SK-N-SH (cell line): Measurements from ENCODE around the gene JADE2. TPM values are rescaled to one million over a fixed set of nuclear protein-coding genes. Genes with fewer than 3 reads are reported as not detected.

Source experiments
- CTCF ChIA-PET: fragments of 300-600, 350-600 bp; formaldehyde crosslinking; extraction: SDS; loops from one replicate; lab custom pipeline; 2021; lab: Yijun Ruan, JAX
- POLR2A ChIA-PET: fragments of 350-600 bp; sonication (Branson Sonifier 250); formaldehyde crosslinking; extraction: SDS; loops from one replicate; lab custom pipeline; 2020; ENCODE audit warnings: antibody characterized with exemption, inconsistent platforms; lab: Yijun Ruan, JAX
- DNase-seq: peaks from one replicate; pipeline ENCODE4 v3.0.0; 2012
- H2AFZ ChIP-seq: fragments of 200-600 bp; sonication (generic); 2 replicates; pipeline ENCODE4 v1.8.1; 2016; ENCODE audit warnings: antibody characterized with exemption, mild to moderate bottlenecking, low read depth
- H3F3A ChIP-seq: fragments of 200-600 bp; sonication (generic); replicated peaks from 2 replicates; pipeline ENCODE3; 2016; ENCODE audit warnings: antibody characterized with exemption, mild to moderate bottlenecking; ENCODE audit not compliant: insufficient read depth
- H3K27ac ChIP-seq, 2 experiments: fragments of 200-500 bp in 1 of 2; fragments of 200-600 bp in 1 of 2; sonication (Bioruptor generic) in 1 of 2; sonication (generic), shearing (Covaris generic) in 1 of 2; 2 replicates each; pipeline versions ENCODE4 v1.5.1 to v1.6.1; 2014 to 2016; ENCODE audit warnings: low read depth in 2 of 2, inconsistent platforms in 1 of 2, low read length in 1 of 2, mild to moderate bottlenecking in 1 of 2, mixed read lengths in 1 of 2
- H3K27me3 ChIP-seq: fragments of 200-600 bp; sonication (generic), shearing (Covaris generic); 2 replicates; pipeline ENCODE4 v1.6.1; 2016; ENCODE audit warnings: mixed run types; ENCODE audit not compliant: insufficient read depth
- H3K36me3 ChIP-seq, 2 experiments: fragments of 200-500 bp in 1 of 2; fragments of 200-600 bp in 1 of 2; sonication (Bioruptor generic) in 1 of 2; sonication (generic) in 1 of 2; replicated peaks in 1 of 2; 2 replicates each; pipeline versions ENCODE3 to v1.5.1; 2014 to 2016; ENCODE audit warnings: low read length in 1 of 2, mild to moderate bottlenecking in 1 of 2; ENCODE audit not compliant: insufficient read depth in 2 of 2, control insufficient read depth in 1 of 2
- H3K4me1 ChIP-seq, 2 experiments: fragments of 200-500 bp in 1 of 2; fragments of 200-600 bp in 1 of 2; sonication (Bioruptor generic) in 1 of 2; sonication (generic), shearing (Covaris generic) in 1 of 2; 2 replicates each; pipeline versions ENCODE4 v1.5.1 to v1.6.1; 2014 to 2016; ENCODE audit warnings: low read depth in 1 of 2, low read length in 1 of 2, mixed run types in 1 of 2; ENCODE audit not compliant: insufficient read depth in 2 of 2, control insufficient read depth in 1 of 2
- H3K4me2 ChIP-seq: fragments of 200-600 bp; sonication (generic), shearing (Covaris generic); 2 replicates; pipeline ENCODE4 v1.6.1; 2017; ENCODE audit warnings: mixed run types
- H3K4me3 ChIP-seq, 2 experiments: fragments of 200-500 bp in 1 of 2; fragments of 200-600 bp in 1 of 2; sonication (Bioruptor generic) in 1 of 2; sonication (generic), shearing (Covaris generic) in 1 of 2; 2 replicates each; pipeline versions ENCODE4 v1.5.1 to v1.8.1; 2014 to 2016; ENCODE audit warnings: low read depth in 2 of 2, inconsistent platforms in 1 of 2, low read length in 1 of 2, mild to moderate bottlenecking in 1 of 2, mixed read lengths in 1 of 2, moderate library complexity in 1 of 2
- H3K79me2 ChIP-seq: fragments of 200-600 bp; sonication (generic); 2 replicates; pipeline ENCODE4 v1.8.1; 2017; ENCODE audit warnings: mild to moderate bottlenecking; ENCODE audit not compliant: insufficient read depth
- H3K9ac ChIP-seq: fragments of 200-600 bp; sonication (generic); 2 replicates; pipeline ENCODE4 v1.6.1; 2017; ENCODE audit warnings: mixed run types
- H3K9me2 ChIP-seq: fragments of 200-600 bp; sonication (generic); 2 replicates; pipeline ENCODE4 v1.6.1; 2017; ENCODE audit warnings: mixed run types
- H3K9me3 ChIP-seq: fragments of 200-600 bp; sonication (generic); 2 replicates; pipeline ENCODE4 v1.6.1; 2017; ENCODE audit warnings: mixed run types, mild to moderate bottlenecking, moderate library complexity
- H4K20me1 ChIP-seq: fragments of 200-600 bp; sonication (generic); 2 replicates; pipeline ENCODE4 v1.6.1; 2017; ENCODE audit warnings: mild to moderate bottlenecking, mixed run types; ENCODE audit not compliant: insufficient read depth
- ELF1 ChIP-seq: IDR thresholded peaks from 2 replicates; pipeline ENCODE4 v1.4.0; 2012
- EZH2phosphoT487 ChIP-seq: fragments of 200-600 bp; sonication (generic); IDR thresholded peaks from 2 replicates; pipeline ENCODE4 v1.6.1; 2017; ENCODE audit warnings: low read depth, mixed run types, mild to moderate bottlenecking, antibody characterized with exemption, moderate library complexity, borderline replicate concordance
- FOXJ3 ChIP-seq: sonication (generic); formaldehyde crosslinking; IDR thresholded peaks from 2 replicates; pipeline ENCODE4 v1.5.1; 2020; ENCODE audit warnings: mild to moderate bottlenecking, missing genetic modification reagents
- FOXM1 ChIP-seq: IDR thresholded peaks from 2 replicates; pipeline ENCODE4 v1.4.0; 2012; ENCODE audit warnings: low read depth, mild to moderate bottlenecking
- GABPA ChIP-seq: IDR thresholded peaks from 2 replicates; pipeline ENCODE4 v1.4.0; 2012; ENCODE audit warnings: low read depth, mild to moderate bottlenecking
- GATA2 ChIP-seq: sonication (generic); formaldehyde crosslinking; IDR thresholded peaks from 2 replicates; pipeline ENCODE4 v1.5.0; 2020; ENCODE audit warnings: mild to moderate bottlenecking, missing genetic modification reagents
- JUND ChIP-seq: IDR thresholded peaks from 2 replicates; pipeline ENCODE4 v1.4.0; 2012
- MEF2A ChIP-seq: IDR thresholded peaks from 2 replicates; pipeline ENCODE4 v1.4.0; 2012; ENCODE audit warnings: low read depth, borderline replicate concordance
- MXI1 ChIP-seq: IDR thresholded peaks from 2 replicates; pipeline ENCODE4 v1.6.1; 2012; ENCODE audit warnings: mild to moderate bottlenecking, low read depth, low read length, improper control_type of control experiment
- NFIC ChIP-seq: IDR thresholded peaks from 2 replicates; pipeline ENCODE4 v1.4.0; 2012; ENCODE audit warnings: borderline replicate concordance
- NRF1 ChIP-seq: IDR thresholded peaks from 2 replicates; pipeline ENCODE4 v1.6.1; 2012; ENCODE audit warnings: low read depth, mild to moderate bottlenecking, low read length
- RCOR1 ChIP-seq: fragments of 150-350 bp; IDR thresholded peaks from 2 replicates; pipeline ENCODE4 v1.6.1; 2017; ENCODE audit warnings: antibody characterized with exemption, low read length
- RFX5 ChIP-seq: IDR thresholded peaks from 2 replicates; pipeline ENCODE4 v1.6.1; 2012; ENCODE audit warnings: mild to moderate bottlenecking, improper control_type of control experiment, low read length
- RXRA ChIP-seq: IDR thresholded peaks from 2 replicates; pipeline ENCODE4 v1.4.0; 2012; ENCODE audit warnings: low read depth, mild to moderate bottlenecking, borderline replicate concordance
- SMC3 ChIP-seq: IDR thresholded peaks from 2 replicates; pipeline ENCODE4 v1.6.1; 2012; ENCODE audit warnings: low read depth, low read length, improper control_type of control experiment
- TAF1 ChIP-seq: IDR thresholded peaks from 2 replicates; pipeline ENCODE4 v1.6.1; 2012; ENCODE audit warnings: low read depth, mild to moderate bottlenecking, low read length, moderate library complexity, borderline replicate concordance
- TCF12 ChIP-seq: IDR thresholded peaks from 2 replicates; pipeline ENCODE4 v1.4.0; 2012
- YY1 ChIP-seq: IDR thresholded peaks from 2 replicates; pipeline ENCODE4 v1.4.0; 2012; ENCODE audit warnings: low read depth, mild to moderate bottlenecking
- WGBS: methylation state at CpG from one replicate; pipeline ENCODE4 v1.1.6; 2017; ENCODE audit warnings: low lambda C conversion rate; 5-methylcytosine and 5-hydroxymethylcytosine counted together
- polyA plus RNA-seq, 3 experiments: library from polyadenylated mRNA; depleted of rRNA; stranded (reverse); fragments of >200 nt; gene quantifications; 2 replicates each; pipeline ENCODE4 v1.2.3, GENCODE V29; 2012
- TF ChIP-seq, protein P1 (sequence below): IDR thresholded peaks from 2 replicates; pipeline ENCODE4 v1.4.0; 2012; ENCODE audit warnings: low read depth
- TF ChIP-seq, protein P2 (sequence below): IDR thresholded peaks from 2 replicates; pipeline ENCODE4 v1.4.0; 2012; ENCODE audit warnings: low read depth, borderline replicate concordance
- TF ChIP-seq, protein P3 (sequence below): IDR thresholded peaks from 2 replicates; pipeline ENCODE4 v1.6.1; 2012; ENCODE audit warnings: mild to moderate bottlenecking, low read depth, low read length, moderate library complexity

Gene JADE2
- polyA plus RNA-seq, 1 of the 3 experiments (the other 2 are of a cell fraction), result 25.7 TPM

DNA sequence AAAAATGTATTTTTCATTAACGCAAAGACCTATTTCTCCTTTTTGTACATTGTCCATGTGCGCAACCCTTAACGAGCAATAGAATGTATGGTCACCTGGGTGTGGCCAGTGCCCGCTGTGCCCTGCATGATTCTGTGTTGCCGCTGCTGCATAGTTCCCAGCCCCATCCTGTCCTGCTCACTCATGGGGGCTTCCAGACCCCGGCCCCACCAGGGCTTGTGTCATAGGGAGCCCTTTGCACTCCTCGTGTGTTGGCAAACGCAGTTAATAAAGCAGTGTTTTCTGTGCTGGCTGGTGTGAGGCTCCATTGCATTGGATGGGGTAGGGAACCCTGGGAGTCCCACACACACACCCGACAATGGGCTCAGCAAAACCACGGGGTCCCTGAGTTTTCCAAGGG, 57.5 kb downstream of the JADE2 start:
- Histone ChIP-seq H2AFZ (no peak overlapping the region), H3K36me3 (peaks cover 20 to 29% of the 10 kb centered on the region in 2 experiments), H3F3A (peaks cover 5% of the 10 kb centered on the region), H3K27me3 (no peaks in the 10 kb centered on the region), H3K4me2 (no peak overlapping the region), H3K4me1 (peaks cover 0 to 18% of the 10 kb centered on the region in 2 experiments; a peak in 1 of 4 replicates), H4K20me1 (no peaks in the 10 kb centered on the region), H3K79me2 (no peaks in the 10 kb centered on the region), H3K9ac (no peak overlapping the region), H3K9me2 (no peaks in the 10 kb centered on the region), H3K9me3 (no peaks in the 10 kb centered on the region), H3K4me3 (no peak overlapping the region), H3K27ac (no peak overlapping the region)
- DNase-seq, result no peak
- POLR2A ChIA-PET, result no interaction called here
- 90% methylated on average over 8 of the region's 10 CpGs for WGBS
- TF ChIP-seq YY1 (no peak), NFIC (no peak), TAF1 (no peak), TCF12 (no peak), SMC3 (no peak), RFX5 (no peak), FOXJ3 (CRISPR knock-in tag) (no peak), ELF1 (no peak), MEF2A (no peak), MXI1 (no peak), RCOR1 (no peak), NRF1 (no peak), JUND (no peak)
- TF ChIP-seq, protein P1, sequence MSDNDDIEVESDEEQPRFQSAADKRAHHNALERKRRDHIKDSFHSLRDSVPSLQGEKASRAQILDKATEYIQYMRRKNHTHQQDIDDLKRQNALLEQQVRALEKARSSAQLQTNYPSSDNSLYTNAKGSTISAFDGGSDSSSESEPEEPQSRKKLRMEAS, result no peak
- TF ChIP-seq, protein P2, sequence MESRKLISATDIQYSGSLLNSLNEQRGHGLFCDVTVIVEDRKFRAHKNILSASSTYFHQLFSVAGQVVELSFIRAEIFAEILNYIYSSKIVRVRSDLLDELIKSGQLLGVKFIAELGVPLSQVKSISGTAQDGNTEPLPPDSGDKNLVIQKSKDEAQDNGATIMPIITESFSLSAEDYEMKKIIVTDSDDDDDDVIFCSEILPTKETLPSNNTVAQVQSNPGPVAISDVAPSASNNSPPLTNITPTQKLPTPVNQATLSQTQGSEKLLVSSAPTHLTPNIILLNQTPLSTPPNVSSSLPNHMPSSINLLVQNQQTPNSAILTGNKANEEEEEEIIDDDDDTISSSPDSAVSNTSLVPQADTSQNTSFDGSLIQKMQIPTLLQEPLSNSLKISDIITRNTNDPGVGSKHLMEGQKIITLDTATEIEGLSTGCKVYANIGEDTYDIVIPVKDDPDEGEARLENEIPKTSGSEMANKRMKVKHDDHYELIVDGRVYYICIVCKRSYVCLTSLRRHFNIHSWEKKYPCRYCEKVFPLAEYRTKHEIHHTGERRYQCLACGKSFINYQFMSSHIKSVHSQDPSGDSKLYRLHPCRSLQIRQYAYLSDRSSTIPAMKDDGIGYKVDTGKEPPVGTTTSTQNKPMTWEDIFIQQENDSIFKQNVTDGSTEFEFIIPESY, result no peak
- CTCF ChIA-PET, result interaction anchor here (1.5 kb wide), 1 partner anchor 399 kb away, joined by 4 read pairs; no protein-coding TSS in a partner anchor

DNA sequence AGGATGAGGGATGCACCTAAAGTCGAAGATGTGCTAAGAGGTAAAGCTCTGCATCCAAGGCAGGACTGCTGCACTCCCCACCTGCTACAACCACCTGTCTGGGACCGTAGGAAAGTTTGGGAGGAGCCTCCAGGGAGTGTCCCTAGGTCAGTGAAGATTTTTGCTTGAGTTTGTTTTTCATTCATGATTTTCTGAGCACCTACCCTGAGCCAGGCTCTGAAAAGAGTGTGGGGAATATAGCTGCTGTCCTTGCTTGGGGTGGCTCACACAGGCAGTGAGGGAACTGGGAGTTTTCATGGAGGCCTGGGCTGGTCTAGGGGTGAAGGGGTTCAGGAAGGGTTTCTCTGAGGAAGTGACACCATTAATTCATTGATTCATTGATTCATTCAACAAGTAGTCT, 58.3 kb downstream of the JADE2 start:
- Histone ChIP-seq H3K4me1 (peaks cover 0 to 18% of the 10 kb centered on the region in 2 experiments; a peak in 1 of 4 replicates), H4K20me1 (no peaks in the 10 kb centered on the region), H3K9me3 (no peaks in the 10 kb centered on the region), H3K27me3 (no peaks in the 10 kb centered on the region), H2AFZ (no peak overlapping the region), H3K9me2 (no peaks in the 10 kb centered on the region), H3K4me3 (no peak overlapping the region), H3F3A (peaks cover 5% of the 10 kb centered on the region), H3K9ac (no peak overlapping the region), H3K4me2 (no peak overlapping the region), H3K79me2 (no peaks in the 10 kb centered on the region), H3K36me3 (peaks cover 14 to 23% of the 10 kb centered on the region in 2 experiments), H3K27ac (no peak overlapping the region)
- ChIA-PET CTCF (interaction anchor here (0.7 to 5.6 kb wide), 7 partner anchors 10 to 400 kb away, joined by 3 to 43 read pairs (median 4); partner anchors contain the start of gene JADE2), POLR2A (interaction anchor here (0.9 kb wide), 1 partner anchor 117 kb away, joined by 3 read pairs; no protein-coding TSS in a partner anchor)
- 39% methylated on average over 2 of the region's 2 CpGs for WGBS
- DNase-seq, result no peak
- TF ChIP-seq FOXM1 (no peak), GABPA (no peak), RFX5 (no peak), YY1 (no peak), GATA2 (no peak), EZH2phosphoT487 (no peak), RXRA (no peak), SMC3 (no peak)
- TF ChIP-seq, protein P2, result no peak
- TF ChIP-seq, protein P3, sequence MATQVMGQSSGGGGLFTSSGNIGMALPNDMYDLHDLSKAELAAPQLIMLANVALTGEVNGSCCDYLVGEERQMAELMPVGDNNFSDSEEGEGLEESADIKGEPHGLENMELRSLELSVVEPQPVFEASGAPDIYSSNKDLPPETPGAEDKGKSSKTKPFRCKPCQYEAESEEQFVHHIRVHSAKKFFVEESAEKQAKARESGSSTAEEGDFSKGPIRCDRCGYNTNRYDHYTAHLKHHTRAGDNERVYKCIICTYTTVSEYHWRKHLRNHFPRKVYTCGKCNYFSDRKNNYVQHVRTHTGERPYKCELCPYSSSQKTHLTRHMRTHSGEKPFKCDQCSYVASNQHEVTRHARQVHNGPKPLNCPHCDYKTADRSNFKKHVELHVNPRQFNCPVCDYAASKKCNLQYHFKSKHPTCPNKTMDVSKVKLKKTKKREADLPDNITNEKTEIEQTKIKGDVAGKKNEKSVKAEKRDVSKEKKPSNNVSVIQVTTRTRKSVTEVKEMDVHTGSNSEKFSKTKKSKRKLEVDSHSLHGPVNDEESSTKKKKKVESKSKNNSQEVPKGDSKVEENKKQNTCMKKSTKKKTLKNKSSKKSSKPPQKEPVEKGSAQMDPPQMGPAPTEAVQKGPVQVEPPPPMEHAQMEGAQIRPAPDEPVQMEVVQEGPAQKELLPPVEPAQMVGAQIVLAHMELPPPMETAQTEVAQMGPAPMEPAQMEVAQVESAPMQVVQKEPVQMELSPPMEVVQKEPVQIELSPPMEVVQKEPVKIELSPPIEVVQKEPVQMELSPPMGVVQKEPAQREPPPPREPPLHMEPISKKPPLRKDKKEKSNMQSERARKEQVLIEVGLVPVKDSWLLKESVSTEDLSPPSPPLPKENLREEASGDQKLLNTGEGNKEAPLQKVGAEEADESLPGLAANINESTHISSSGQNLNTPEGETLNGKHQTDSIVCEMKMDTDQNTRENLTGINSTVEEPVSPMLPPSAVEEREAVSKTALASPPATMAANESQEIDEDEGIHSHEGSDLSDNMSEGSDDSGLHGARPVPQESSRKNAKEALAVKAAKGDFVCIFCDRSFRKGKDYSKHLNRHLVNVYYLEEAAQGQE, result no peak
